Neuronal stem cell (in vitro differentiated cells): ENCODE data around the gene ZNF821.
"Not testable (repeated sequence)": the region's sequence is repeated elsewhere in the genome, so short reads cannot be mapped to it uniquely, and the experiment has no call there.

ENCODE experiments used
- DNase-seq: peaks from one replicate; pipeline ENCODE4 v3.0.0-alpha.2; 2013; ENCODE audit warnings: low spot score
- H2AFZ ChIP-seq: one replicate; pipeline ENCODE4 v1.6.1; 2013; ENCODE audit warnings: mild to moderate bottlenecking, low read length, inconsistent platforms
- H2AK5ac ChIP-seq: 2 replicates; pipeline ENCODE4 v1.6.1; 2013; ENCODE audit warnings: low read depth, mild to moderate bottlenecking, inconsistent platforms, low read length, moderate library complexity, mixed read lengths
- H2BK120ac ChIP-seq: 2 replicates; pipeline ENCODE4 v1.6.1; 2013; ENCODE audit warnings: low read depth, mild to moderate bottlenecking, inconsistent platforms, low read length, moderate library complexity, mixed read lengths
- H2BK12ac ChIP-seq: one replicate; pipeline ENCODE4 v1.6.1; 2013; ENCODE audit warnings: low read length, inconsistent platforms
- H2BK15ac ChIP-seq: 2 replicates; pipeline ENCODE4 v1.6.1; 2013; ENCODE audit warnings: mild to moderate bottlenecking, low read length, inconsistent platforms, mixed read lengths
- H2BK5ac ChIP-seq: one replicate; pipeline ENCODE4 v1.6.1; 2013; ENCODE audit warnings: inconsistent platforms, mild to moderate bottlenecking, low read length, moderate library complexity
- H3K14ac ChIP-seq: one replicate; pipeline ENCODE4 v1.6.1; 2013; ENCODE audit warnings: low read length, inconsistent platforms
- H3K18ac ChIP-seq: 2 replicates; pipeline ENCODE4 v1.6.1; 2013; ENCODE audit warnings: low read length, inconsistent platforms
- H3K23ac ChIP-seq: 2 replicates; pipeline ENCODE4 v1.6.1; 2013; ENCODE audit warnings: low read depth, mild to moderate bottlenecking, mixed read lengths, low read length, inconsistent platforms; ENCODE audit not compliant: poor library complexity
- H3K27ac ChIP-seq: replicated peaks from 3 replicates; pipeline ENCODE4 v1.5.1; 2013; ENCODE audit warnings: low read length, inconsistent platforms
- H3K27me3 ChIP-seq, 3 experiments: 2 replicates each; pipeline ENCODE4 v1.6.1; 2013; ENCODE audit warnings: low read length in 3 of 3, mild to moderate bottlenecking in 2 of 3, inconsistent platforms in 1 of 3, low read depth in 1 of 3, mixed read lengths in 1 of 3, moderate library complexity in 1 of 3; ENCODE audit not compliant: control insufficient read depth in 3 of 3, insufficient read depth in 3 of 3
- H3K36me3 ChIP-seq, 2 donors: replicated peaks in 1 of 2; 2 replicates each; pipeline ENCODE4 v1.6.1; 2013; ENCODE audit warnings: low read length in 2 of 2; ENCODE audit not compliant: control insufficient read depth in 2 of 2, insufficient read depth in 2 of 2
- H3K4ac ChIP-seq: 2 replicates; pipeline ENCODE4 v1.6.1; 2013; ENCODE audit warnings: inconsistent platforms, mild to moderate bottlenecking, low read length, moderate library complexity
- H3K4me1 ChIP-seq, 2 donors: 1 replicate in 1 of 2; 2 replicates in 1 of 2; pipeline ENCODE4 v1.6.1; 2013; ENCODE audit warnings: low read length in 2 of 2, low read depth in 1 of 2; ENCODE audit not compliant: control insufficient read depth in 2 of 2, insufficient read depth in 1 of 2
- H3K4me2 ChIP-seq: one replicate; pipeline ENCODE4 v1.6.1; 2013; ENCODE audit warnings: mild to moderate bottlenecking, low read length, inconsistent platforms; ENCODE audit not compliant: insufficient read depth, poor library complexity, severe bottlenecking
- H3K4me3 ChIP-seq, 2 donors: 2 replicates each; pipeline ENCODE4 v1.5.1; 2013; ENCODE audit warnings: low read length in 2 of 2, mild to moderate bottlenecking in 2 of 2, inconsistent platforms in 1 of 2, moderate library complexity in 1 of 2
- H3K79me1 ChIP-seq: one replicate; pipeline ENCODE4 v1.6.1; 2013; ENCODE audit warnings: low read depth, mild to moderate bottlenecking, inconsistent platforms, low read length, moderate library complexity
- H3K9ac ChIP-seq: one replicate; pipeline ENCODE4 v1.6.1; 2013; ENCODE audit warnings: mild to moderate bottlenecking, low read depth, low read length, inconsistent platforms; ENCODE audit not compliant: poor library complexity
- H3K9me3 ChIP-seq, 2 donors: replicated peaks in 1 of 2; 2 replicates each; pipeline versions ENCODE3 to v1.6.1; 2013; ENCODE audit warnings: low read length in 2 of 2, mild to moderate bottlenecking in 2 of 2, inconsistent platforms in 1 of 2, low read depth in 1 of 2, mixed read lengths in 1 of 2, moderate library complexity in 1 of 2; ENCODE audit not compliant: control insufficient read depth in 2 of 2, insufficient read depth in 1 of 2
- H4K8ac ChIP-seq: one replicate; pipeline ENCODE4 v1.6.1; 2013; ENCODE audit warnings: low read depth, mild to moderate bottlenecking, inconsistent platforms, low read length, moderate library complexity
- H4K91ac ChIP-seq: one replicate; pipeline ENCODE4 v1.6.1; 2013; ENCODE audit warnings: low read length, low read depth, mild to moderate bottlenecking, inconsistent platforms; ENCODE audit not compliant: poor library complexity
- WGBS, 2 donors: extraction: QIAGEN DNeasy Blood & Tissue Kit; methylation state at CpG; one replicate each; pipeline ENCODE4 v1.1.7; 2013; ENCODE audit warnings: missing lambda C conversion rate in 2 of 2, mixed read lengths in 1 of 2; ENCODE audit not compliant: insufficient read length in 2 of 2, insufficient replicate concordance in 1 of 2; ENCODE audit errors: extremely low coverage in 2 of 2; 5-methylcytosine and 5-hydroxymethylcytosine counted together

ZNF821 gene

DNA sequence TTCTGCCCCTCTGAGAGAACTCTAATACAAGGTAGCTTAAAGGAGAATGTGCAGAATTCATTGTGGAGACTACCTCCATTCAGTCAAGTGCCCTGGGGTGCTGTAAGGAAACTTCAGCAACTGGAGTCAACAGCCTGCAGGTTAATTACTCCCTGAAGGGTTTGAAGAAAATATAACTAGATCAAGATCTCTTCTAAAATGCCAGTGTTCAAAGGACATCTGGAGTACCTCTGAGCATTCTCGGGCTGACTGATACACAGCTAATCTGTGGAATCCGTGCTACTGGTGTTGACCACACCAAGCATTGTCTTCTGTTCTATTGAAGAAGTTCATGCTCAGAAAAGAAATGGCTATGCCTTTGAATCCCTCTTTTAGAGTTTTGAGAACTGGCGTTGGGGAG lies 49.7 kb downstream of the ZNF821 start:
- Histone ChIP-seq H3K4me1 (no peaks in the 10 kb centered on the region), H3K14ac (no peak overlapping the region), H2BK12ac (no peak overlapping the region), H3K4me2 (no peak overlapping the region), H3K4ac (no peak overlapping the region), H4K91ac (no peak overlapping the region), H3K36me3 (no peaks in the 10 kb centered on the region), H3K9ac (no peak overlapping the region), H2BK15ac (no peak overlapping the region), H2AK5ac (no peak overlapping the region), H2AFZ (no peak overlapping the region), H2BK5ac (no peak overlapping the region), H4K8ac (no peak overlapping the region), H3K27me3 (no peaks in the 10 kb centered on the region), H3K18ac (no peak overlapping the region), H3K27ac (no peak overlapping the region), H3K9me3 (no peaks in the 10 kb centered on the region), H3K23ac (no peak overlapping the region), H2BK120ac (no peak overlapping the region), H3K4me3 (no peak overlapping the region), H3K79me1 (no peaks in the 10 kb centered on the region)
- no peak for DNase-seq
- no CpG with 5 or more reads among the region's 3 CpGs for WGBS, 2 donors

DNA sequence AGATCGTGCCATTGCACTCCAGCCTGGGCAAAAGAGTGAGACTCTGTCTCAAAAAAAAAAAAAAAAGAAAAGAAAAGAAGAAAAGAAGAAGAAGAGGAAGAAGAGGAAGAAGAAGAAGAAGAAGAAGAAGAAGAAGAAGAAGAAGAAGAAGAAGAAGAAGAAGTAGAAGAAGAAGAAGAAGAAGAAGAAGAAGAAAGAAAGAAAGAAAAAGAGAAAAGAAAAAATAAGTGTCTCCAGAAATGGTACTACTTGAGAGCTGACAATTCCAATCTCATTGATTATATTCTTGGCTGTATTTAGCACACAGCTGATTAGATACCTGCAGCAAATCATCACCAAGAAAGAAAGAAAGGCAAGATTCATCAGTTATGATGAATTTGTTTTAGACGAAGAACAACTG lies 51.9 kb downstream of the ZNF821 start:
- H3K14ac ChIP-seq, H2BK12ac ChIP-seq, H3K36me3 ChIP-seq, H3K79me1 ChIP-seq, H3K18ac ChIP-seq, H3K4ac ChIP-seq, H3K9ac ChIP-seq, H3K9me3 ChIP-seq, H3K4me2 ChIP-seq, H3K23ac ChIP-seq, DNase-seq, H2BK120ac ChIP-seq, H2BK15ac ChIP-seq, H4K8ac ChIP-seq, H2BK5ac ChIP-seq, H3K4me1 ChIP-seq, H2AFZ ChIP-seq, H2AK5ac ChIP-seq, H3K4me3 ChIP-seq, H4K91ac ChIP-seq, H3K27ac ChIP-seq, H3K27me3 ChIP-seq: not testable (repeated sequence)
- WGBS, 2 donors, result no CpG with 5 or more reads among the region's 2 CpGs

DNA sequence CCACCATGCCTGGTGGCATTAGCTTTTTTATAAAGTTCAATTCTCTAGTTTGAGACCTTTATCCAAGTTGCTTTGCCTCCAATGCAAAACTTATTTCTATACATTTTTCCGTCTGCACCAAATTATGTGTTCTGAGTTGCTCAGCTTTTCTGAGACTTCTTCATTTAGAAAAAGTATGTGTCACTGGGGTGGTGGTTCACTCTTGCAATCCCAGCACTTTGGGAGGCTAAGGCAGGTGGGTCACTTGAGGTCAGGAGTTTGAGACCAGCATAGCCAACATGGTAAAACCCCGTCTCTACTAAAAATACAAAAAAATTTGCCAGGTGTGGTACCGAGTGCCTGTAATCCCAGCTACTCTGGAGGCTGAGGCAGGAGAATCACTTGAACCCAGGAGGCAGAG lies 52.3 kb downstream of the ZNF821 start:
- WGBS, 2 donors, result no CpG with 5 or more reads among the region's 3 CpGs
- H3K23ac ChIP-seq, H3K79me1 ChIP-seq, H3K4ac ChIP-seq, H3K9me3 ChIP-seq, H2BK12ac ChIP-seq, H2AK5ac ChIP-seq, H3K4me2 ChIP-seq, H3K18ac ChIP-seq, H3K27ac ChIP-seq, H3K4me3 ChIP-seq, H3K27me3 ChIP-seq, H2AFZ ChIP-seq, H2BK15ac ChIP-seq, H2BK120ac ChIP-seq, DNase-seq, H3K9ac ChIP-seq, H3K36me3 ChIP-seq, H3K14ac ChIP-seq, H4K91ac ChIP-seq, H4K8ac ChIP-seq, H2BK5ac ChIP-seq, H3K4me1 ChIP-seq: not testable (repeated sequence)

DNA sequence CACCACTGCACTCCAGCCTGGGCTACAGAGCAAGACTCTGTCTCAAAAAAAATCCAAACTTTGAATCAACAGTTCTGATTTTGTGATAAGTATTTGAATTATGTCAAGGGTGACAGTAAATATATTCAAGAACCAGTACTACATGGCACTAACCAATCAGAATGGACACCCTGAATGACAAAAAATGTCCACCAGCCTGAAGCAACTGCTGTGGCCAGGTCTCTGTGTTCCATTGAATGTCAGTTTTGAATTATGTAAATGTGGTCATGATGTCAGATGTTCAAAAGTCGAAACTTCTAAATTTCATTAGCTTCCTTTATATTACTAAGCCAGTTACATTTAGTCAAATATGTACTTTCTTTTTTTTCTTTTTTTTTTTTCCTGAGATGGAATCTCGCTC lies 53.6 kb downstream of the ZNF821 start:
- no CpG with 5 or more reads among the region's 2 CpGs for WGBS, 2 donors
- Histone ChIP-seq H2BK12ac (no peak overlapping the region), H3K23ac (no peak overlapping the region), H3K36me3 (no peaks in the 10 kb centered on the region), H3K9ac (no peak overlapping the region), H3K27me3 (no peaks in the 10 kb centered on the region), H3K14ac (no peak overlapping the region), H2BK120ac (no peak overlapping the region), H3K4me2 (no peak overlapping the region), H3K4ac (no peak overlapping the region), H2AK5ac (no peak overlapping the region), H4K8ac (no peak overlapping the region), H3K18ac (no peak overlapping the region), H3K4me3 (no peak overlapping the region), H3K4me1 (no peaks in the 10 kb centered on the region), H3K27ac (no peak overlapping the region), H2BK5ac (no peak overlapping the region), H2AFZ (no peak overlapping the region), H2BK15ac (no peak overlapping the region), H3K9me3 (no peaks in the 10 kb centered on the region), H4K91ac (no peak overlapping the region), H3K79me1 (no peaks in the 10 kb centered on the region)
- DNase-seq, result no peak
